Ishikawa (cell line): ENCODE data around the gene IL18BP.

Experiments
- EP300 ChIP-seq: IDR thresholded peaks from 2 replicates; pipeline ENCODE4 v1.6.1; 2012; ENCODE audit warnings: borderline replicate concordance
- TAF1 ChIP-seq: IDR thresholded peaks from 2 replicates; pipeline ENCODE4 v1.6.1; 2012; ENCODE audit warnings: low read depth, mild to moderate bottlenecking
- TF ChIP-seq, protein P1 (sequence below): IDR thresholded peaks from 2 replicates; pipeline ENCODE4 v1.6.1; 2012

DNA sequence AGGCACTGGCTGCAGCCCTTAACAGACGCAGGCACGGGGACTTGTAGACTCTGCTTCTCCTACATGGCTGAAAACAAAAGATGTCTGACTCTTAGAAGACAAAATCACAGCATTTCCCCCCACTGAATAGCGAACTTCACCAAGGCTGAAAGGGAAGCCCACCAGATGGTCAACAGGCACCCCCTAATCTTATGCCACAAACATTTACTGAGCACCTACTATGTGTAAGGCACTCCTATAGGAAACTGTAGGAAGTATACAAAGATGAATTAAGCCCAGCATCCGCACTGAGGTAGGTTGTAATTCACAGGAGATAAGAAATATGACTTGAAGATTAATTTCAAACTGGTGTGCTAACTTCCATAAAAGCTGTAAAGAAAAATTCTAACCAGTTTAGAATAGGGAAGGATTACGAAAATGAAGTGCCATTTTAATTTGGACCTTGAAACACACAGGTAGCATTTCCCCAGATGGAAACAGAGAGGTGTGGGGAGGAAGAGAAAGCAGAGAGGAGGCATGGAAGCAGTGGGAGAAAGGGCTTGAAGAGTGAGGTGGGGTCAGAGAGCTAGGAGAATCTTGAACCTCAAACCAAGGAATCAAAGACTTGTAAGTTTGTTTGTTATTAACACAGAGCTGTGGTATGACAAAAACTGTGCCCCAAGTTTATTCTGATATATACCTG, 43.5 kb downstream of the IL18BP start:
- TF ChIP-seq, protein P1, sequence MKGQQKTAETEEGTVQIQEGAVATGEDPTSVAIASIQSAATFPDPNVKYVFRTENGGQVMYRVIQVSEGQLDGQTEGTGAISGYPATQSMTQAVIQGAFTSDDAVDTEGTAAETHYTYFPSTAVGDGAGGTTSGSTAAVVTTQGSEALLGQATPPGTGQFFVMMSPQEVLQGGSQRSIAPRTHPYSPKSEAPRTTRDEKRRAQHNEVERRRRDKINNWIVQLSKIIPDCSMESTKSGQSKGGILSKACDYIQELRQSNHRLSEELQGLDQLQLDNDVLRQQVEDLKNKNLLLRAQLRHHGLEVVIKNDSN: no peak
- TF ChIP-seq TAF1 (no peak), EP300 (no peak)
